ENCODE data around the gene MFSD6. TPM values are rescaled to one million over a fixed set of nuclear protein-coding genes. Genes with fewer than 3 reads are reported as not detected.

The MFSD6 gene
- total and polyA plus RNA-seq, 2 of the 8 experiments (the other 6 are each of a cell fraction or from before 2014, with no cell fraction given), result 1.8 to 5.1 TPM

GRCh38 chr2:190410166-190410565 is 2.0 kb downstream of the MFSD6 start:
- Histone ChIP-seq H2AK5ac (ENCODE audit: low read depth, low read length) (no peak overlapping the region), H3K79me1 (ENCODE audit: low read depth, low read length) (no peaks in the 10 kb centered on the region), H3K18ac (ENCODE audit: extremely low read depth, low read length) (no peak overlapping the region), H3K4ac (replicated peaks; ENCODE audit: insufficient read length, low read depth, low read length) (no peak overlapping the region), H3K23ac (ENCODE audit: insufficient read length) (no peak overlapping the region), H3K9ac (replicated peaks in 1 of 4; ENCODE audit: extremely low read depth in 1 of 4, low read depth in 3 of 4, low read length in 3 of 4) (no peak overlapping the region), H4K8ac (ENCODE audit: extremely low read depth, insufficient read depth, low read length) (no peak overlapping the region), H3K14ac (ENCODE audit: insufficient read length) (no peak overlapping the region), H3K23me2 (ENCODE audit: low read depth, low read length) (peaks cover 11% of the 10 kb centered on the region; the same call in 1 of the 2 replicates), H3K4me2 (ENCODE audit: insufficient read depth in 1 of 2, low read depth in 2 of 2, low read length in 2 of 2) (no peak overlapping the region), H4K91ac (replicated peaks; ENCODE audit: insufficient read length, low read length) (no peak overlapping the region), H3K36me3 (ENCODE audit: control insufficient read depth in 2 of 4, insufficient read depth in 4 of 4, low read length in 3 of 4) (no peaks in the 10 kb centered on the region), H2BK5ac (ENCODE audit: low read depth, low read length) (no peak overlapping the region), H4K5ac (ENCODE audit: insufficient read length, low read depth, low read length) (no peak overlapping the region), H3K4me1 (replicated peaks in 1 of 4; ENCODE audit: control insufficient read depth in 3 of 4, insufficient read depth in 4 of 4, low read length in 3 of 4) (peaks cover 8 to 14% (median 12%) of the 10 kb centered on the region in 4 experiments), H3K9me3 (ENCODE audit: insufficient read depth in 2 of 2, low read depth in 1 of 2, low read length in 1 of 2) (no peaks in the 10 kb centered on the region), H3K27ac (ENCODE audit: low read depth, low read length) (no peak overlapping the region), H3K79me2 (ENCODE audit: control insufficient read depth in 1 of 2, insufficient read depth in 2 of 2, low read length in 2 of 2) (no peaks in the 10 kb centered on the region), H2BK120ac (replicated peaks; ENCODE audit: low read depth, low read length) (no peak overlapping the region), H2BK15ac (ENCODE audit: low read length) (no peak overlapping the region), H2AFZ (ENCODE audit: low read length) (no peak overlapping the region), H4K20me1 (replicated peaks in 1 of 2; ENCODE audit: control insufficient read depth in 1 of 2, insufficient read depth in 2 of 2, low read length in 2 of 2) (no peaks in the 10 kb centered on the region), H2BK20ac (ENCODE audit: low read length) (no peak overlapping the region), H2BK12ac (ENCODE audit: low read depth, low read length) (no peak overlapping the region), H3K4me3 (ENCODE audit: extremely low read depth in 1 of 4, insufficient read depth in 2 of 4, low read depth in 3 of 4, low read length in 4 of 4) (no peak overlapping the region), H3K56ac (replicated peaks; ENCODE audit: insufficient read length, low read depth, low read length) (no peak overlapping the region), H3K27me3 (replicated peaks in 1 of 4; ENCODE audit: control insufficient read depth in 3 of 4, extremely low read depth in 1 of 4, insufficient read depth in 3 of 4, low read length in 3 of 4) (peaks cover 2 to 24% (median 20%) of the 10 kb centered on the region in 4 experiments)
- ChIA-PET CTCF (ENCODE audit: partially characterized antibody) (interaction anchor here (0.5 to 1.6 kb wide), 4 partner anchors 9 to 302 kb away, joined by 3 to 4 read pairs (median 3); no protein-coding TSS in a partner anchor), POLR2A (ENCODE audit: partially characterized antibody) (interaction anchor here (1.3 kb wide), 1 partner anchor 9 kb away, joined by 4 read pairs; no protein-coding TSS in a partner anchor)
- FAIRE-seq (no peak), DNase-seq (ENCODE audit: low read depth in 1 of 2, low spot score in 2 of 2) (no peak)
- WGBS, 2 experiments (ENCODE audit: extremely low coverage in 1 of 2, insufficient coverage in 1 of 2, insufficient read length in 1 of 2, insufficient replicate concordance in 2 of 2, low coverage in 1 of 2, low lambda C conversion rate in 2 of 2, missing lambda C conversion rate in 1 of 2), result 90% methylated on average over 3 of the region's 3 CpGs; no CpG with 5 or more reads in 1 of the 2 experiments
- TF ChIP-seq CTCF (IDR thresholded peaks at IDR 0.05; ENCODE audit: control extremely low read depth in 1 of 3, insufficient read depth in 1 of 3, low read depth in 1 of 3, low read length in 3 of 3), result no peak
- no peak for TF ChIP-seq TBP (IDR thresholded peaks at IDR 0.05; ENCODE audit: low read depth, low read length)
- no peak for TF ChIP-seq SAP30 (IDR thresholded peaks at IDR 0.05; ENCODE audit: insufficient read depth, insufficient replicate concordance, low read length)
- TF ChIP-seq FOSL1 (IDR thresholded peaks at IDR 0.05; ENCODE audit: insufficient read depth, low read depth, low read length), result no peak
- TF ChIP-seq EGR1 (IDR thresholded peaks at IDR 0.05; ENCODE audit: borderline replicate concordance, low read depth, low read length), result no peak
- no peak for TF ChIP-seq CHD2 (IDR thresholded peaks at IDR 0.05; ENCODE audit: low read length)
- TF ChIP-seq CBX5 (IDR thresholded peaks at IDR 0.05; ENCODE audit: low read depth, low read length), result no peak
- TF ChIP-seq RNF2 (IDR thresholded peaks at IDR 0.05; ENCODE audit: borderline replicate concordance, low read depth, low read length, missing control alignments, poor library complexity, severe bottlenecking), result no peak
- no peak for TF ChIP-seq RBBP5 (IDR thresholded peaks at IDR 0.05; ENCODE audit: borderline replicate concordance, low read depth, low read length)
- TF ChIP-seq KDM1A (IDR thresholded peaks at IDR 0.05; ENCODE audit: borderline replicate concordance, low read length), result no peak
- TF ChIP-seq PHF8 (conservative IDR thresholded peaks at IDR 0.05; ENCODE audit: low read depth, low read length), result no peak
